Esophagus squamous epithelium (tissue), 4 donors: ENCODE measurements around the gene ALKBH1.

Experiments
- CTCF ChIP-seq, 6 experiments: fragments of 450-650 bp in 4 of 6; fragments of 200-600 bp in 2 of 6; sonication (generic) in 2 of 6; IDR thresholded peaks; one replicate each; pipeline ENCODE4 v1.5.1; 2016 to 2019; ENCODE audit warnings: antibody characterized with exemption in 6 of 6, mild to moderate bottlenecking in 4 of 6, moderate library complexity in 4 of 6
- POLR2A ChIP-seq, 4 donors: fragments of 450-650 bp; IDR thresholded peaks; one replicate each; pipeline ENCODE4 v1.6.1; 2017; ENCODE audit warnings: antibody characterized with exemption in 4 of 4, mild to moderate bottlenecking in 4 of 4, moderate library complexity in 3 of 4

- TF ChIP-seq CTCF (IDR thresholded peaks at IDR 0.05) (no peak), POLR2A (IDR thresholded peaks at IDR 0.05) (no peak)
Observed at GRCh38 chr14:77623201-77623600, 84.6 kb downstream of the ALKBH1 start.
